HT-29 (cell line): Measurements from ENCODE around the gene SPO11. TPM values are rescaled to one million over a fixed set of nuclear protein-coding genes. Genes with fewer than 3 reads are reported as not detected.
A peak's percentile ranks its signal among the peaks of the same experiment; 100 is the strongest.
"Not testable (repeated sequence)": the region's sequence is repeated elsewhere in the genome, so short reads cannot be mapped to it uniquely, and the experiment has no call there.

Experiments used
- DNase-seq: peaks from one replicate; pipeline ENCODE4 v3.0.0-alpha.2; 2015; ENCODE audit warnings: low spot score
- total RNA-seq: library from RNA; depleted of rRNA; stranded (reverse); fragments of >200 nt; shearing (Covaris generic); gene quantifications from 2 replicates; pipeline ENCODE4 v1.2.3, GENCODE V29; 2014

The SPO11 gene
- total RNA-seq, 1 experiment from 2014 or later, result not detected

DNA sequence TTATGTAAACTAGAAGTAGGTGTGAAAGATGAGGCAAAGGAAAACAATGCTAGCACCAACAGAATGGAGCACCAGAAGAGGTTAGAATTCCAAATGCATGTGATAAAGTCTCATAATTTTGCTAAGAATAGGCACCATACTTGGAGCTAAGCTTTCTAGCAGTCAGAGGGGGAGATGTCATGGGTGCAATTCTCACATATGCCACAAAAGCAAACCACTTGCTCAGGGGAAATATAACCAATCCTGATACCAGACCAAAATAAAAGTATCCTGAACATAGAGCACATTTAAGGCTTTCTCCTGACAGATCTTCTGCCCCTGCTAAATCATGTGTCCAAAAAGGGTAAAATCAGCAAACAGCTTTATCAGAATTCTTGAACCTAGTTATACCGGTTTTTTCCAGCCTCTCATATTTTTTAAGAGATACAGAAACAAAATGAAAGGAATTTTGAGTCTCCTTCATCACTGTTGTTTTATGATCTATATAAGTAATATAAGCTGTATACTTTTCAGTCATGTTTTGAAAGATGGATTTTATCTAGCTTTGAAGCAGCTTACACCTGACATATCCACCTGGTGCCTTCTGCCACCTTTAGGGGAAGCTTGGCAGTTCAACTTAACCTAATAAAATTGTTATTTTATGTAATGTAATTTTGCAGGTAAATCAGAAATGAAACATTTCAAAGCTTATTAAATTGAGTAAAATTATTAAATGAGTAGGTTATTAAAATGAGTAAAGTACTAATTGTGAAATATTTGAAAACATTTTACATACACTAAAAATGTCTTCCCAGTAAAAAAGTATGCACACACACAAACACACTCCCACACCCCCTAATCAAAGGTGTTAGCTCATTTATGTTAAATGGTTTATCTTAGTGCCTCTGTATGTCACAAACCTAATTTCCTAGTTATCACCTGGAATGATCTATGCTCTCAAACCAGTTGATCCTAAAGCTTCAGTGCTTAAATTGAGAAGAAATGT, 2.8 kb downstream of the SPO11 start:
- DNase-seq, result peak; percentile 59

GRCh38 chr20:57335392-57335791, 5.8 kb downstream of the SPO11 start:
- no peak for DNase-seq

DNA sequence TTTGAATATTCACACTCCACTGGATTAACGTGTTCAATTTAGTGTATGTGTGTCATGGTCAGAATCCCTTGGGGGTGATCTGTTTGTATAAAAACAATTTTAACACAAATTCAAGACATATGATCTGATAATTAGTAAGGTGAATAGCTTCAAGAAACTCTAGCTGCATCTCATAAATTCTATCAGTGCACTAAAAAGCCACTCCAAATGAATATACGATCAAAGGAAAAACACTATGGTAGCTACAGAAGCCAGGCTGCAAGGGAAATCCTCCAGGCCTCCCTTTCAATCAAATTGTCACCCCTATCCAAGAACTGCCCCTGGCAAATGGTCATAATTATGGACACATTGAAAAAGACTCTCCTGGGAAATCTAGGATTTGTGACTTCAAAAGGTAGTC, 12.1 kb downstream of the SPO11 start:
- no peak for DNase-seq

DNA sequence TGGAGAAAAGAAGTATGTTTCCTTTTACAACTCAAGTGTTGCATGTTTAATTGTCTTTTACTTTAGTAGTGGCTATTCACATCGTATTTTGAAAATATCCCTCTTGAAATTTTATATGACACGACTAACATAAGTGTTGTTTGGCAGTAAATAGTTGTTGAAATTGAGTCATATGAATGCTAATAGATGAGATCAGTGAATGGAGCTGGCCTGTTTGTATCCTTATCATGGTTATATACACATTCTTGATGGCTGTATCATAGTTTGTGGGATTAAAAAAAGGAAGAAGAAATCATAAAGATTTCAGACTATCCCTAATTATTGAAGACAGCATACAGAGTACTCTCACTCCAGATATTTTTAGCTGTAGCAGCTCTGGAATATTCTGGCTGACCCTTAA, 13.2 kb downstream of the SPO11 start:
- no peak for DNase-seq

GRCh38 chr20:57346477-57346876, 16.9 kb downstream of the SPO11 start:
- DNase-seq, result peak; percentile 91

- DNase-seq, result no peak
Measured at GRCh38 chr20:57347393-57347792, 17.8 kb downstream of the SPO11 start.

GRCh38 chr20:57348200-57348921, 18.8 kb downstream of the SPO11 start:
- DNase-seq, result not testable (repeated sequence)

GRCh38 chr20:57348922-57349574, 19.4 kb downstream of the SPO11 start:
- DNase-seq, result not testable (repeated sequence)

- no peak for DNase-seq
Measured at GRCh38 chr20:57350081-57350710, 20.6 kb downstream of the SPO11 start.

GRCh38 chr20:57350726-57351041, 21.1 kb downstream of the SPO11 start:
- DNase-seq, result not testable (repeated sequence)

DNA sequence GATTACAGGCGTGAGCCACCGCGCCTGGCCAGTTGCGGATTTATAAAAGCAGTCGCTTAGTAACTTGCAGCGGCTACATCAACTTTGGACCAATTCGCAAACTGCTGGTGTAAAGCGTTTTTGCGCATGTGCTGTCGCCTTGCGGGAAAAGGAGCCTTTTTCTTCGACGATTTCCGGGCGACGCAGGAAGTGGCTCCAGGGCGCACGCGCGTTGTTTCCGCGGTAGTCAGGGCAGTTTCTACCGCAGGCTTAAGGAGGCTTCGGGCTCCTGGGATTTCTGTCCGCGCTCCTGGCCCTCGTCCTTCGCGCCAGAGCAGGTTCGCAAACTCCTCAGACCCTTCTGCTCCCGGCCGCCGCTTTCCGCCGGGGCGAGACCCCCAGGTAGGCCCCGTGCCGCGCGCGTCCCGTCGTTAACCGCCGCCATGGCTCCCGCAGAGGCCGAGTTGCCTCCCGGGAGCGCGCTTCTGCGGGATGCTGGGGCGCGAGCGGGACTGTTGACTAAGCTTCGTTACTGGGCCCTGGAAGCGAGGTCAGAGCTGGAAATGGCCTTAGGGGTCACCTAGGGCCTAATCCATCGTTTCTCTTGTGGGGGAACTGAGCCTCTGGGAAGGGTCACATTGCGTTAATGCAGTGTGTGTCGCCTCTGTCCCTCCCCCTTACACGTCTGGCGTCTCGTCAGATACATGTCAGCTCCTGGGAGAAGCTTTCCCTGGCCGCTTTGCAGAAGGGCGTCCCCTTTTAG, 21.6 kb downstream of the SPO11 start, which contains the start of gene RAE1:
RAE1 (plus strand) TSS at position 214 of the 742 bp plus-strand sequence. CDS start 2,784 bp downstream, outside the sequence.
- peak; percentile 97 for DNase-seq

DNA sequence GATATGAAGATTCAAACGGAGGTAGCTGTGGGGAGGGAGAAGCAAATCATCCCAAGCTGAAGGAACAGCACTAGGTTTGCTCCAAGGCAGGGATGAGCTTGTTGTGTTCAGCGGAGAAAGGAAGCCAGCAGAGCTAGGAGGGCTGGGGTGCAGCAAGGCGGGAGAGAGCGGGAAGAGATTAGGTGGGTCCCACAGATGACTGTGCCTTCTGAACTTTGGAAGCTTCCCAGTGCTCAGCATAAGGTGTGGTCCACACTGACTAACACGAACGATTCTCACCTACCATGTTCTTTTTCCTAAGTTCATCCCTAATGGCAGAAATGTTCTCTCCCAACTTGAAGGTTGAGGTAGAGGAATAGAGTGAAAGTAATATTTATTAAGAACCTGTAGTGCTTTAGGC, 22.7 kb downstream of the SPO11 start:
- DNase-seq, result no peak

DNA sequence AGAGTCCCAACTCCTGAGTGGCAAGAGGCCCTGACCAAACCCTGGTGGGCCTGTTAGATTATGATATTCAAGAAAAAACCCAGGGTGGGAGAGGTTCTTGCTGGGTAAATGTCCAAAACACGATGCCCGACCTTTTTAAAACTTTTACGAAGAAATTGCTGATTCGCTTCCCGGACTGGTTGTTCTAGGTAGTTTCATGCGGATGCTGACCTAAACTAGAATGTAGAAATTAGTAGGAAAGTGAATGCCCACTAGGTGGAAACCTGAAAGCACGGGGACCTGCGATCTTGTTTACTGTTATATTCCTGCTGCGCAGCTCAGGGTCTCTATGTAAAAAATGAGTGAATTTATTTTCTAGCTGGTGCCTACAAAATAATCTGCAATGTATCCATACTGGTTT, 23.7 kb downstream of the SPO11 start:
- DNase-seq, result no peak

GRCh38 chr20:57361517-57361916, 31.9 kb downstream of the SPO11 start:
- DNase-seq, result no peak

DNA sequence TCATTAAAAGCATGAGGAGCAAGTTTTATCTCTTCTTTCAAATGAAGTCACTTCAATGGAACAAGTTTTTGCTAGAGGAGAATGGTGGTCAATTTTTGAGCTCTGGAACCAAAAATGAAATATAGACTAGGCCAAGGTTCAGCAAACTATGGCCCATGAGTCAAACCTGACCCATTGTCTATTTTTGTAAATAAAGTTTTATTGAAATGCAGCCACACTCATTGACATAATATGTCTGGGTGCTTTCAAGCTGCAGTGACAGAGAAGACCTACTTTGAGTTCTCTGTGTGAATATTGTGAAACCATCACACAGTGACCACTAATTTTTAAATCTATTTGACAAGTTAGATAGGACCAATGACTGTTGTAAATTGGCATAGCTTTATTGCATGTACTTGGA, 34.8 kb downstream of the SPO11 start:
- DNase-seq, result no peak

DNA sequence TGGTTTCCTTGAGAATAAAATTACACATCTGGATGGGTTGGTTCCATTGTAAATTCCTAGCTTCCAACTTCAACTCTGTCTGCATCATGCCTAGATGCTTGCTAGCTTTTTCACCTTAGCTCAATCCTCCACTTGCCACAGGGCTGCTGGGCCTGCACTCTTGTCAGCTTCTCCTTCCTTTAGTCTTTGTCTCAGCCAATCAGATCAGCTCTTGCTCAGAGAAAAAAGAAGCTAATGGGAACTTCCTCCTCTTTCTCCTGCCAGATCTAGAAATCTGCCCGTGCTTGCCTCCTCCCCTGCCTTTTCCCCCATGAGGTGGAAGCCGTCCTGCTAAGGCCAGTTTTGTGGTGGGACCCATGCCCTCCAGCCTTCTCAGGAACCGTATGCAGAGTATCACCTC, 40.0 kb downstream of the SPO11 start:
- DNase-seq, result no peak

DNA sequence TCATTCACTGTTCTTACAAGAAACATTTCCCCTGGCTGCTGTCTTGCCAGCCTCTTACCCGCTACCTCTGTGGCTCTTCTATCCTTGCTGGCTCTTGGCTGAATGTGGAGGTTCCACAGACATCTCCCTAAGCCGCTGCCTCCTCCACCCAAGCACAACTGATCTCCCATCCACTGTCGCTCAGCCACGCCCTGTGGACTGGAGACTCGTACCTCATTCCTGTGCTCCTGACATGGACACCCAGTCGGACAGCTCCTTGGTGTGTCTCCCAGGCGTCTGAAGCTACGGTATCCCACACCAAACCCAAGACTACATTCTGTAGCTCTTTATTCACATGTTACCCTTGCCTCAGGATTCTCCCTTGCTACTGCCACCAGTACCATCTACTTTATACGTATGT, 40.7 kb downstream of the SPO11 start:
- DNase-seq, result no peak

GRCh38 chr20:57371363-57371762, 41.8 kb downstream of the SPO11 start:
- DNase-seq, result no peak

- DNase-seq, result no peak
Measured at GRCh38 chr20:57372157-57372556, 42.6 kb downstream of the SPO11 start.

DNA sequence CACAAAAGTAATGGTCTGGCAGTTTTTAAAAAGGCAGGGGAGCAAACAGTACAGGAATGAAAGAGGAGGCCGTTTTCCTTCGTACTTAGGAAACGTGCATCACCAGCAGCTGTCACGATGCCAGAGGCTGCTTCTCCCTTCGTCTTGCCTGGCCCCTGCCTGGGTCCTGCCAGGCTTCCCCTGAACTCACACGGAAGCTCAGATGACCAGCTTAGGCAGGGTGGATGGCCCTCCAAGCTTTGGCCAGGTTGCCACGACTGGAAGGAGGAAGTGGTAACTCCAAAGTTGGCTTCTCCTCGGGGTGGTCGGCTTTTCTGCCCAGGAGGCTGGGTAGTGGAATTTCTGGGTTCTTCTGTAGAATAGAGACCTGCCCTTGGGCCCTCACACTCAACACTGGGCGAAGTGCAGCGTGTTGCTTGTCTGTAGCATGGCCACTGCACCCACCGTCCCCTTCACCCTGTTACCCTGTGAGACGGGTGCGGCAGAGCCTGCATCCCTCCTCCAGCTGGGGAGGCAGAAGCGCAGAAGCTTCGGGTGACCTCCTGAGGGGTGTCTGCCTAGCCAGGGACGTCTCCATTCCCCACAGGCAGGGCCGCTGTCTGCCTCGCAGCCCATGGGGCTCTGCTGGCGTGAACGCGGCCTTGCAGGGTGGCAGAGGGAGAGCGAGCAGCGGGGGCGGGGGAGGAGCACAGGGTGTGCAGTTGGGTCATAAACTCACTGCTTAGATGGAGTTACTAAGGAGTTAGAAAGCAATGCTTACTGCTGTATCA, 43.2 kb downstream of the SPO11 start:
- DNase-seq, result no peak
